Adrenal gland (tissue), 5 donors: ENCODE data around the gene ZC3H18.

Experiments
- POLR2A ChIP-seq, 2 donors: fragments of 450-650 bp; IDR thresholded peaks; one replicate each; pipeline ENCODE4 v1.6.1; 2017; ENCODE audit warnings: antibody characterized with exemption in 2 of 2, mild to moderate bottlenecking in 2 of 2, moderate library complexity in 1 of 2
- TF ChIP-seq, protein P1 (sequence below), 6 experiments: fragments of 450-650 bp in 4 of 6; fragments of 200-600 bp in 2 of 6; sonication (generic) in 1 of 6; IDR thresholded peaks; 1 replicate in 5 of 6; 2 replicates in 1 of 6; pipeline versions ENCODE4 v1.5.1 to v1.8.0; 2016 to 2021; ENCODE audit warnings: antibody characterized with exemption in 6 of 6, mild to moderate bottlenecking in 2 of 6, moderate library complexity in 1 of 6
- donor health status: DM: no; HTN: no; CAD: no.

- TF ChIP-seq, protein P1, sequence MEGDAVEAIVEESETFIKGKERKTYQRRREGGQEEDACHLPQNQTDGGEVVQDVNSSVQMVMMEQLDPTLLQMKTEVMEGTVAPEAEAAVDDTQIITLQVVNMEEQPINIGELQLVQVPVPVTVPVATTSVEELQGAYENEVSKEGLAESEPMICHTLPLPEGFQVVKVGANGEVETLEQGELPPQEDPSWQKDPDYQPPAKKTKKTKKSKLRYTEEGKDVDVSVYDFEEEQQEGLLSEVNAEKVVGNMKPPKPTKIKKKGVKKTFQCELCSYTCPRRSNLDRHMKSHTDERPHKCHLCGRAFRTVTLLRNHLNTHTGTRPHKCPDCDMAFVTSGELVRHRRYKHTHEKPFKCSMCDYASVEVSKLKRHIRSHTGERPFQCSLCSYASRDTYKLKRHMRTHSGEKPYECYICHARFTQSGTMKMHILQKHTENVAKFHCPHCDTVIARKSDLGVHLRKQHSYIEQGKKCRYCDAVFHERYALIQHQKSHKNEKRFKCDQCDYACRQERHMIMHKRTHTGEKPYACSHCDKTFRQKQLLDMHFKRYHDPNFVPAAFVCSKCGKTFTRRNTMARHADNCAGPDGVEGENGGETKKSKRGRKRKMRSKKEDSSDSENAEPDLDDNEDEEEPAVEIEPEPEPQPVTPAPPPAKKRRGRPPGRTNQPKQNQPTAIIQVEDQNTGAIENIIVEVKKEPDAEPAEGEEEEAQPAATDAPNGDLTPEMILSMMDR (IDR thresholded peaks at IDR 0.05) = no peak
- TF ChIP-seq POLR2A (IDR thresholded peaks at IDR 0.05) = no peak
Measured at GRCh38 chr16:88645455-88645854, 75.3 kb downstream of the ZC3H18 start.
